ENCODE data around the gene ACTMAP.

GRCh38 chr19:40703029-40703755 lies 47.1 kb downstream of the ACTMAP start:
- TF ChIP-seq CTCF (IDR thresholded peaks at IDR 0.05; ENCODE audit: insufficient read depth, low read length) (no peak), SPI1 (IDR thresholded peaks at IDR 0.05; ENCODE audit: borderline replicate concordance, low read depth) (no peak)
